NCI-H1694 treated with DMSO at 0.1 percent for 48 hours (cell line): ENCODE data around the gene ATP2B2.
"Not testable (repeated sequence)": the region's sequence is repeated elsewhere in the genome, so short reads cannot be mapped to it uniquely, and the experiment has no call there.

ENCODE experiments used
- DNase-seq: peaks from one replicate; lab custom pipeline; 2025; lab: John Stamatoyannopoulos, UW

Gene ATP2B2

DNA sequence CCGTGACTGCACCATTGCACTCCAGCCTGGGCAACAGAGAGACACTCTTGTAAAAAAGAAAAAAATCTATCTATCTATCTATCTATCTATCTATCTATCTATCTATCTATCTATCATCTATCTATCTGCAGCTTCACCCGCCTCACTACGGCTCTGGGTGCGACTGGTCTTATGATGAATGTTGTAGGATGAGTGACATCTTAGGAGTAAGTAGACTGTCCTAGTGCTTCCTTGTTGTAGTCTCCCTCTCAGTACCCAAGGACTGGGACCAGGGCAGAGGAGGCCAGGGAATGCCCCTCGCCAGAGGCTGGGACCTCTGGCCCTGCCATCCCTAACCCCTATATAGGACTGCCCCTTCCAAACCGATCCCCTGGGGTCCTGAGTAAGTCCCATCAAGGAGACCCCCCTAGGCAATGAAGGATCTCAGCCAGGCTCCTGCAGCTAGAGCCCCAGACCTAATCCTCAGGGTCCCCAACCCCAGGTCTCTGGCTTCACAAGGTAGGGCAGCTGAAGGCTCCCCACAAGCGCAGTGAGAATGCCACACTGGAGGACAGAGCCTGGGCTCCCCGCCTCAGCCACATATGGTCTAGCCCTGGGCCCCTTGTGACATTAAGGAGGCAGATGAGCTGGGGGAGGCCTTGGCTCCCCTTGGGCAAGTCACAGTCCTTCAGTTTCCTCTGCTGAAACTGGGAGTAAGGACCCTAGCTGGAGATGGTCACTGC lies 183.6 kb downstream of the ATP2B2 start:
- no peak for DNase-seq

DNA sequence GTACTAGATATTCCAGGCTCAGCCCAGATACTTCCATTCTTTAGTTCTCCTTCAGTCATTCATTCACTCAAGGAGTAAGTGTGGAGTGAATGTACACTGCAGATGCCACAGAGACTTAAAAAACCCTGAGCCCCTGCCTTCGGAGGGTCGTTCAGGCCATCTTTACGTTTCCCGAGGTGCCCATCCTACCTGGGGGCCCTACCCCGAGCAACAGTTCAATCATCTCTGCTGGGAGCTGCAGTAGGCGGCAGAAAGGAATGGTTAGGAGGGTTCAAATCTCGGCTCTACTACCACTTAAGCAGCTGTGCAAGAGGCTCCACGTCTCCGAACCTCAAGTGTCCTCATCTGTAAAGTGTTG lies 185.1 kb downstream of the ATP2B2 start:
- DNase-seq: no peak

GRCh38 chr3:10319804-10320203 lies 185.6 kb downstream of the ATP2B2 start:
- no peak for DNase-seq

DNA sequence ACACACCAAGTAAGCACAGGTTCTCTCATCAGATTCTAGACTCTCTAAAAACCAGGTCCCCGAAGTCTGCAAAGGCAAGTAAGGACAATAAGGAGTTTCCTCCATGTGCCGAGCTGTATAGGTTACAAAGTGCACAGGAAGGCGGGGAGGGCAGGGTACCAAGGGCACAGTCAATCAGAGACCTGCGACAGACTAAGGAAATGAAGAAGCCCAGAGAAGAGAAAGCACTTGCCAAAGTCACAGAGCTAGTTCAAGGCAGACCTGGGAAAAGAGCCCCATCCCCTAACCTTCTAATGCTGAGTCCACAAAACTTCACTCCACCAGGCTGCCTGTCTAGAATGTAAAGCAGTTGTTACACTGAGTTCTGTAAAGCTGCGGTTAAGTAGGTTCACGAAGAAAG lies 186.1 kb downstream of the ATP2B2 start:
- DNase-seq: no peak

DNA sequence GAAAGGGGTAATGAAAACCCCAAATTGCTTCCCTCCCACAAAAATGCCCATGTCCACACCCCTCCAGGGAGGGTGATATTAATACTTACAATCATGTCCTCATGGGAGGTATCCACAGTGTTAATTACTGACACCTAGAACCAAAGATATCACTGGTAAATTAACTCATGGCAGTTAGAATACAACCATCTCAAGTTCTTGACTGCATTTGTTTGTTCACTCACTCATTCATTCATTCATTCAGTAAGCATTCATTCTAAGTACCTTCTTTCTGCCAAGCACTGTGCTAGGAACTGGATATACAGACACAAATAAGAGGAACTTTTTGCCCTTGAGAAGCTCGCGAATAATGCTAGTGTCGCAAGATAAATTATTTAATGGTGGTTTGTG lies 187.4 kb downstream of the ATP2B2 start:
- no peak for DNase-seq

- DNase-seq: no peak
Measured at GRCh38 chr3:10317311-10317960, 187.9 kb downstream of the ATP2B2 start.

GRCh38 chr3:10315771-10316344 lies 189.5 kb downstream of the ATP2B2 start:
- no peak for DNase-seq

DNA sequence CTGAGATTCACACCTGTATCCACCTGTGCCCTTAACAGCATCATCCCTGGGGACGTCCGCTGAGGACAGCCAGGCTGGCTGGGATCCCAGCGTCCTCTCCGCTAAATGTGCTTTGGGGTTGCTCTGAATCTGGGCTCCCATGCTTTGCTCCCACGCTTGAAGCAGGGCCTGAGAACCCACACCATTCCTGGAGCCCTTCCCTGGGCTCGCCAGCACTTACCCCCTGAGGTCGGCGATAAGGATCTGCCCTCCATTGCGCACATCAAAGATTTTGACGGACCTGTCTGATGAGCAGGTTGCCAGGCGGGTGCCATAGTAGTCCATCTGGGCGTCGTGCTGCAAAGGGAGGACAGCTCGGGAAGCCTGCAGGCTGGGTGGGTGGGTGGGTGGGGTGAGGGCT lies 190.3 kb downstream of the ATP2B2 start:
- DNase-seq: no peak

- DNase-seq: no peak
Measured at GRCh38 chr3:10312861-10313260, 192.5 kb downstream of the ATP2B2 start.

DNA sequence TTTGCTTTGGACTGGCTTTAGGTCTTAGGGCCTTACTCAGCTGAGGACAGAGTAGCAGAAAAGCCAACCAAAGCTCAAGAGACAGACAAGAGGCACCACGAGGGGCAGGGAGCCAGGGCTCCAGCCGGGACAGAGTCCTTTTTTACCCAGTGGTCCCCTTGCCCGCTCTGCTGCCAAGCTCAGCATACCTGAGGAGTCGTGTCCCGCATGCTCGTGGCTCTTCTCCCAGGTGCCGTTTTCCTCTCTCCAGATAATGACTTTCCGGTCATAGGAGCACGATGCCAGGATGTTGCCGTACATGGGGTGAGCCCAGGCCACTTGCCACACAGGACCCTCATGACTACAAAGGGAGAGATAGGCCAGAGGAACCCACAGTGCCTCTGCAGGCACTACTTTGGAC lies 193.0 kb downstream of the ATP2B2 start:
- no peak for DNase-seq

GRCh38 chr3:10311710-10312109 lies 193.7 kb downstream of the ATP2B2 start:
- DNase-seq: no peak

DNA sequence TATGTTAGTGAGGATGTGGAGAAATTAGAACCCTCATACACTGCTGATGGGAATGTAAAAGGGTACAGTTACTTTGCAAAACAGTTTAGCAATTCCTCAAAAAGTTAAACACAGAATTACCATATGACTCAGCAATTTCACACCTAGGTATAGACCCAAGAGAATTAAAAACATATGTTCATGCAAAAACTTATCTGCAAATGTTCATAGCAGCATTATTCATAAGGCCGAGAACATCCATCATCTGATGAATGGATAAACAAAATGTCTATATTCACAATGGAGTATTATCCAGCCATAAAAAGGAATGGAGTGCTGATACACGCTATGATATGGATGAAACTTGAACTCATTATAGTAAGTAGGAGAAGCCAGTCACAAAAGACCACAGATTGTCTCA lies 194.8 kb downstream of the ATP2B2 start:
- no peak for DNase-seq

- DNase-seq: no peak
Measured at GRCh38 chr3:10309736-10310135, 195.7 kb downstream of the ATP2B2 start.

DNA sequence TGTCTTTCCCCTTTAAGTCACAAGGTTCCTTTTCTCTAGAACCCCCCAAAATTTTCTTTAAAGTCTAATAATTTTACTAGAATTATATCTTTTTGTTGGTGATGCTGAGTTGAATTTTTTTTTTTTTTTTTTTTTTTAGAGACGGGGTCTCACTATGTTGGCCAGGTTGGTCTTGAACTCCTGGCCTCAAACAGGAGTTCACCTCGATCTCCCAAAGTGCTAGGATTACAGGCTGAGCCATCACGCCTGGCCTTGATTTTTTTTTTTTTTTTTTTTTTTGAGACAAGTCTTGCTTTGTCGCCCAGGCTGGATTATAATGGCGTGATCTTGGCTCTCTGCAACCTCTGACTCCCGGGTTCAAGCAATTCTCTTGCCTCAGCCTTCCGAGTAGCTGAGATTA lies 196.7 kb downstream of the ATP2B2 start:
- DNase-seq: no peak

GRCh38 chr3:10306156-10306555 lies 199.2 kb downstream of the ATP2B2 start:
- no peak for DNase-seq

- DNase-seq: no peak
Measured at GRCh38 chr3:10305331-10305902, 200.0 kb downstream of the ATP2B2 start.

GRCh38 chr3:10304905-10305304 lies 200.5 kb downstream of the ATP2B2 start:
- DNase-seq: no peak

DNA sequence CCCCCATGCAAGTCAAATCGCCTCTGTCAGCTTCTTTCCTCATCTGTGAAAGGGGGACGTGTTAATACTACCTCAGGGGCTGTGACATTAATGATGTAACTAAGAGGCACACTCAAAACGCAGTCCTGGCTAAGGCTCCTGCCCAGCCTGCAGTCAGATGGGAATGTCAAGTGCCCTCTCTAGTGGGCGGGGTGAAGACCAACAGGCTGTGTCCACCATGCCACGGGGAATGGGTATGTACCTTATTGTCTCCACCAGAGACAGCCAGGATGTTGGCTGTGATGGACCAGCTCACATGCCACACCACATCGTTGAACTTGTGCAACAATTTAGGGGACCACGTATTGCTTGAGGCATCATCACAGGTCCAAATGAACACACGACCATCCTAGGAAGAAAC lies 201.6 kb downstream of the ATP2B2 start:
- no peak for DNase-seq

DNA sequence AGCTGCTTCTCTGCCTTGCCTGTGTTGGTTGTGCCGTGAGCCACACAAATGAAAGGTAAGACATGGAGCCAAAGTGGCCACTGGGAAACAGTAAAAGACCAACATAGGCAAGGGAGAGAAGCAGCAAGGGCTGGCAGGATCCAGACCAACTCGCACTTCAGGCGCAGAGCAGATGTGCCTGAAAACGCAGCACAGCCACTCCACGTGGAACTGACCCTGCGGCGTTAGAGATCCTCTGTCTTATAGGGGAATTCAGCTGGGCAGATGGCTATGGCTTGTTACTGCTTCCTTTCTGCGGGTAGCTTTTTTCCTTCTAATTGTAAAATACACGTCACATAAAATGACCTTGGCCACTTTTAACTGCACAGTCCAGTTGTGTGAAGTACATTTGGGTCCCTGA lies 202.3 kb downstream of the ATP2B2 start:
- no peak for DNase-seq

- DNase-seq: no peak
Measured at GRCh38 chr3:10300087-10300486, 205.3 kb downstream of the ATP2B2 start.

- no peak for DNase-seq
Measured at GRCh38 chr3:10299679-10300078, 205.7 kb downstream of the ATP2B2 start.

DNA sequence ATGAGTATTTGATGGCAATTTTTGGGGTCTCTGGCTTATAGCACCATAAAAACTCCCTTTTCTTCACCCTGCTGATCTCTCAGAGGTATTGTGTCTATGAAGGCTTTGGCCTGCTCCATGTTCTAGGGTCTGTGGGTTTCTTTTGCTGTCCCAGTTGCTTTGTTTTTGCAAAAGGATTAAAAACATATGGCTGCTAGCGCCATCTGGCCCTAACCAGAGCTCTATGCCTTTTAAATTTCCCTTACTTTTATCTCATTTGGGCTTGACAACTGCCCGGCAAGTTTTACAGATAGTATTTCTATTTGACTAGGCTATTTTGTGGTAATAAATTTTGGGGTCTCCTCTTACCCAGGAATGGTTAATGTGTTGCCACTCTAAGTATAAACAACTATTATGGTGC lies 206.2 kb downstream of the ATP2B2 start:
- DNase-seq: no peak

DNA sequence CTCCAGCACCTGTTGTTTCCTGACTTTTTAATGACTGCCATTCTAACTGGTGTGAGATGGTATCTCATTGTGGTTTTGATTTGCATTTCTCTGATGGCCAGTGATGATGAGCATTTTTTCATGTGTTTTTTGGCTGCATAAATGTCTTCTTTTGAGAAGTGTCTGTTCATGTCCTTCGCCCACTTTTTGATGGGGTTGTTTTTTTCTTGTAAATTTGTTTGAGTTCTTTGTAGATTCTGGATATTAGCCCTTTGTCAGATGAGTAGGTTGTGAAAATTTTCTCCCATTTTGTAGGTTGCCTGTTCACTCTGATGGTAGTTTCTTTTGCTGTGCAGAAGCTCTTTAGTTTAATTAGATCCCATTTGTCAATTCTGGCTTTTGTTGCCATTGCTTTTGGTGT lies 207.3 kb downstream of the ATP2B2 start:
- DNase-seq: not testable (repeated sequence)
